NCI-H146 (cell line): ENCODE data around the gene COX4I1.
"Not testable (repeated sequence)": the region's sequence is repeated elsewhere in the genome, so short reads cannot be mapped to it uniquely, and the experiment has no call there.

Experiments
- DNase-seq: peaks from one replicate; lab custom pipeline; 2025; lab: John Stamatoyannopoulos, UW

Gene COX4I1

DNA sequence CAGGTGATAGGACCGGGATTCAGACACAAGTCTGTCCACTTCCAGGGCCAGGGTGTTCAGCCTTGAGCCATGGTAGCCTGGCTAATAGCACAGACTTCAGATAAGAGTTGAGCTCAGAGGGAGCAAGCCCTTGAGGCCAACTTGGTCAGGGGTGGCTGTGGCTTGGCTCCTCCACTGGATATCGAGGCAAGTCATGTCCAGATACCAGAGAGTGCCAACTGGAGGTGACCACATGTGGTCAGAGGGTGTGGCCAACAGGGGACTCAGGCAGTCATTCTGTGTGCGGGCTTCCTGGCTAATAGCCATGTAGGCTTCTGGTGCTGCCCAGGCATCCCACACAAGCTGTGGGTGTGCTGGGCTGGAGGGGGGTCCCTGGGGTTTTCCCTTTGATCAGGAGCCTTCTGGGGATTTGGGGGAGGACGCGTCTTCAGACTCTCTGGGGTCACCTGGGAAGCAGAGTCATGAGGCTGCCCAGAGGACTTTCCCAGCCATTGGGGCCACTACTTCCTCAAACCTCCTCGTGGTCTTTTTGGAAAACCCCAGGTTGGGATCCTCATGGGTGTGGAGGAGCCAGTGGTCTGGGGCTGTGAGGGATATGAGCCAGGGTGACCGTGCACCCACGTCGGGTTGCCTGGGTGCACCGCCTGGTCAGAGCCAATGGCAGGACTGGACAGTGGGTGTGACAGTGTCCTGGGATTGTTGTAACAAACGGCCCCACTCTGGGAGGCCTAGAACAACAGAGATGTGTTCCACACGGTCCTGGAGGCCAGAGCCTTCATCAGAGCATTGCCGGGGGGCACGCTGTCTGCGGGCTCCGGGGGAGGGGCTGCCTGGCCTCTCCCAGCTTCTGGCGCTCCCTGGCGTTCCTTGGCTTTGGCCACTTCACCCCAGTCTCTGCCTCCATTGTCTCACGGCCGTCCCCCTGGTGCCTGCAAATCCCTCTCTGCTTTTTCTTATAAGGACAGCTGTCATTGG lies 25.0 kb downstream of the COX4I1 start:
- DNase-seq, result no peak

GRCh38 chr16:85825326-85825725 lies 25.8 kb downstream of the COX4I1 start:
- no peak for DNase-seq

DNA sequence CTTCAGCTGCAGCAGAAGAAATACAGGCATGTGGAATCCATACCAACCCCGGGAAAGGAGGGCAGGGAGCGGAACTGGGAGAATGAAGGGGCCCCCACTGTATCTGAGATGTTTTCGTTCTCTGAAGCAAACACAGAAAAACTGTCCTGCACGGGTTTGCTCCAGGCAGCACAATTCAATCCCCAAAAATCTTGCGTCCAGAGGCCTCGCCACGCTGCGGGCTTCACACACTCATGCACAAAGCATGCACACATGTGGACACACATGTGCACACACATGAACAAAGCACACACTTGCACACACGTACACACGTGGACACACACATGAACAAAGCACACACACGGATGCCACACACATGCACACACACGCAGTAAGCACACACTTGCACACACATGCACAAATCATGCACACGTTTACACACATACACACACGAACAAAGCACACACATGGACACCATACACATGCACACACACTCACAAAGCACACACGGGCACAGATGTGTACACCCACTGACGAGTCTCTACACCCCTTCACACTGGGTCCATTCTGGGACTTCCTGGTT lies 27.3 kb downstream of the COX4I1 start:
- no peak for DNase-seq

DNA sequence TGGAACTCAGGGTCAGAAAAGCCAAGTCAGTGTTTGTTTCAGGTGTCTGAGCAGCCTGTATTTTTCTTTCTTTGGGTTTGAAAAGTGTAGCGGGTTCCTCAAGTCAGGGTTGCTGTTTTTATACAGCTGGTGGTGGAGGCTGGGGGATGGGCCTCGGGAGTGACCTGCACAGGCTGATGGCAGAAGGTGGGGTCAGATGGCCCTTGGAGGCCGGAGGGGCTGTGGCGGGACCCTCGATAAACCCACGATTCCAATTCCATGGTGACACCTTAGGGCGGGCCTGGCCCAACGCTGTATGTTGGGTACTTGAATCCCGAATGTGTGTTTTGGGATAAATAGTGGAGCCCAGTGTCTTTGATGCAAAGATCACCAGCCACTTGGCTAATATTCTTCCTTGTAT lies 28.7 kb downstream of the COX4I1 start:
- no peak for DNase-seq

GRCh38 chr16:85829171-85829719 lies 29.8 kb downstream of the COX4I1 start:
- DNase-seq, result no peak

GRCh38 chr16:85829751-85830445 lies 30.4 kb downstream of the COX4I1 start:
- no peak for DNase-seq

- DNase-seq, result no peak
Measured at GRCh38 chr16:85830821-85831220, 31.3 kb downstream of the COX4I1 start.

DNA sequence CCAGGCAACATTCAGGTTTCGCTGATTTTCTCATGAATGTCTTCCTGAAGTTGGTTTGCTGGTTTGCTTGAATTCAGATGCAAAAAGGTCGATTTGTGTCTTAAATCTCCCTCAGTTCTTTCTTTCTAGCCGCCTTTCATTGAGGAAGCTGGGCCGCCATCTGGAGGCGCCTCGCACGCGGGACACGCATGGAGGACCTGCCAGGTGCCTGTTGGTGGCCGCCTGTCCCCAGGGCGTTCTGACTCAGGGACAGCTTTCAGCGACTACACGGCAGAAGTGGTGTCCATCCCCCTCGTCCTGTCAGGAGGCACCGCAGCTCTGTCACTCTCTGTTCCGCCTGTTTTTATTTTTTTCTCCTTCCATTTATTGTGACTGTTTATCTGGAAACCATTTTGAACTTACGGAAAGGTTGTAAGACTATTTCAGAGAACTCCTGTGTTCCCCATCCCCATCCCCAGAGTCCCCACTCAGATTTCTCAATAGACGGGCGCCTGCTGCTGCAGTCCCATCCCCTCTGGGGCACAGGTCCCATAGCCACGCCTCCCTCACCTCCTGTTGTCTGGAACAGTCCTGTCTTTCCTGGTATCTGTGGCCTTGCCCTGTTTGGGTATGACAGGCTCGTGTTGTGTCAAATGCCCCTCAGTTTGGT lies 33.2 kb downstream of the COX4I1 start:
- no peak for DNase-seq

DNA sequence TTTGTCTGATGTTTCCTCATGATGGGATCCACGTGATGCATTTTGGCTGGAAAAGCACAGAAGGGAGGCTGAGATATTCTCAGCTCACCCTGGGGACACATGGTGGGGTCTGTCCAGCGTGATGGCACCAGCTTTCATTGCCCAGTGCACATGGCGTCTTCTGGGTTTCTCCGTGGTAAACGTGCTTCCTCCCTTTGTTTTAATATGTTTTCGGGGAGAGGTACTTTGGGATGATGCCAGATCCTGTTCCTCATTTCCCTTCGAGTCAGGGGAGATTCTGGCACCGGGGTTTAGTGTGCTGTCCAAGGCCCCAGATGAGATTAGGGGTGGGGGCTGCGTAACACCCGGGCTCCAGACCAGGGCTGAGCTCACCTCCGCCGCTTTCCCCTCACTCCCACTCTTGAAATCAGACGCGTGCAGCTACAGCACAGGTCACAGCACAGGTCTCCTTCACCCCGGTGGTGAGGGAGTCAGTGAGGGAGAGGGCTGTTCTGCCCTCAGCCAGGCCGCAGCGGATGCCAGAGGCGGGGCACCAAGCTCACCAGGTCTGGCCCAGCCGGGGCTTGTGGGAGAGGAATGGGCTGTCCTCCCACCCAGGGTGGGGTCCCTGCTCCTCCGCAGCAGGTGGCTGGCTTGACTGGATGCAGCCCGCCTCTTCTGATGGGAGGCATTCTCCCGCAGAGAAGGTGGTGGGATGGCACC lies 33.9 kb downstream of the COX4I1 start:
- no peak for DNase-seq

DNA sequence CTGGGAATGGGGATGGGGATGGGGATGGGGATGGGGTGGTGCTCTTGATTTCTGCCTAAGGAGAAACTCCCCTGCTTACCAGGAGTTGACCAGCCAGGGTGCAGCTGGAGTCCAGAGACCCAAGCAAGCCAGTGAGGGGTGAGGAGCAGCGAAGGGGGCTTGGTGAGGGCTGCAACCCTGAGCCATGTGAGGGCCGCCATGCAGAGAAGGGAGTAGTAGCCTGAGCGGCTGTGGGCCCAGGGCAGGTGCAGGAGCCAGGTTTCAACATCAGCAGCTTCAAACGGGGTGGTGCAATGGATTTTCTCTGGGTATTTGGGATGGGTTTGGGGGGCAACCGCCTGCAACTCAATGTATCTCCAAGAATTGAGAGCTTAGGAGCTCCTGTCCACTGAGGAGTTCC lies 35.2 kb downstream of the COX4I1 start:
- DNase-seq, result no peak

DNA sequence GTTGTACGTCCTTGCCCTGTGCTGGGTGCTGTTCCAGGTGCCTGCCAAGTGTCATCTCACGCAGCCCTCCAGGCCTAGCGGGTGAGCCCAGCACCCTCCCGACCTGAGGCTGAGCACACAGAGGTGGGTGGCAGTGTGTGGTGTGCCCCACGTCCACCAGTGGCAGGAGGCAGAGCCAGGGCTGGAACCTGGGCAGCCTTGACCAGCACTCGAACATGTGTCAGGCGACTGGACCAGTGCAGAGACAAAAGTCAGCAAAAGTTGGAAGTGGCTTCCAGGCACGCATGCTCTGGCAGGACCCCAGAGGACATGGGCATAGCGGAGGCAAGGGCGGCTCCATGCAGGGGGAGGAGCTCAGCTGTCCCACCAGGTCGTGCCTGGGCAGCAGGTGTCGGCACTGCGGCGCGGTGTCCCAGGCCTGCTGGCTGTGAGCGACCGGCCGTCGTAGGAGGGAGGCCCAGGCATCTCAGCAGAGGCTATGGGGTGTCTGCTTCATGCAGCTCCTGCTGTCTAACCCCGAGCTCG lies 35.8 kb downstream of the COX4I1 start:
- no peak for DNase-seq

DNA sequence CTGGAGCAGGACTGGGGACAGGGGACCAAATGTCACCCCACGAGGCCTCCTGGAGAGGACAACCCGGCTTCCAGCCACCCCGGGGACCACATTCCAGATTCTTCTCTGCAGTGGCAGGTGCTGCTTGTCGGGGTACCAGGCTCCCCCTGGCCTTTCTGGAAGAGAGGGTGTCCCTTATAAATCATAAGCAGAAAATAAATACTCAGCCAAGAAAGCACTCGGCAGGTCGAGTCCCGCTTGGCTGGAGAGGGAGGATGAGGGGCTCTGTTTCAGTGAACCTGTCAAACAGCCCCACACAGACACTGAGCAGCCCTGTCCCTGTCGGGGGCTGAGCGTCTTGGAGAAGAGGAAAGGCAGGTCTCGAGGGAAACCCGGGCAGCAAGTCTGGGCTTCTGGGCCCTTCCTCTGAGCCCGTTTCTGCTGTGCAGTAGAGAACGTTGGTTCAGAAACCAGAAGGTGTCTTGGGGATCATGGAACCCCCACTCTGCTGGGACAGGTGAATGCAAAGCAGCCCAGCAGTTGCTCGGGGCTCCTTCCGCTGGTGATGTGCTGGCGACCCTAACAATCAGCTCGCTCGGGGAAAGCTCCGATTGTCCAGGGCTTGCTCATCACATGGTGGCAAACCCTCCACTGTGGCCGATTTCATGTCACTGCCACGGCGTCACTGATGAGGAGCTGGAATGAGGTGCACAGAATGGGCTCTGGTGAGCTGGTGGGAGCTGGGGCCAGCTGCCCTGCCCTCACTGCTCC lies 36.6 kb downstream of the COX4I1 start:
- DNase-seq, result no peak

DNA sequence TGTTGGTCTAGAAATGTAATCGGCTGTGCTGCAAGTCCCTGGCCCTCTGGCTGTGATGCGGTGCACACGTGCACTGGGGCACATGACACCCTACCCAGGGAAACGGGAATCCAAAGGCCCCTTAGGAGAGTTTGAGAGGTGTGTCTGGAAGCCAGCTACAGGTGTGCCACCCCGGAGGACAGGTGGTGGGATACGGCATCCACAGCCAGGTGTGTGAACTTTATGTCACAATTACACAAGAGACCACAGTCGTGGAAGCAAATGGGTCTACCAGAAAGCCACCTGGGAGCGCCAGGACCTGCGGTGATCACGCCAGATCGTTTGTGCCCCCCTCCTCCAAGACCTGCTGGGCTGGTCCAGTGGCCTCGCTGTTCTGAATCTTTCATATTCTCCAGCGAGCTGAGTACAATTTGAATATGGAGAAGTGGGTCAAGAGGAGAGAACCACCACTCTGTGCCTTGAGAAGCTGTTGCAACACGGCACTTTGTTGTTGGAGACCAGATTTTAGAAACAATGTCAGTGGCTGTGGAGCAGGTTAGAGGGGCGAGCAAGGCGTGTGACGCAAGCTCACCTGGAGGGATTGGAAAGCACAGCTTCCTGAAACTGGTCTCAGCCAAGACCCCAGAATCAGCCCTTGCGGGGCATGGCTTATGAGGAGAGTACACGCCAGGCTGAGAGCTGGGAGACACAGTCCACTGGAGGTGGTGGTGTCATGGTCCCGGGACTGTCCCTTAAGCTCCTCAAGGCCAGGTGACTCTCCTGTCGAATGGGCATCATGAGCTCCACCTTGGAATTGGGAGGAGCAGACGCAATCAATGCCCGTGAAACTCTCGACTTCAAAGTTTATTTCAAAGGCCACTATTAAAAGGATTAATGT lies 37.4 kb downstream of the COX4I1 start:
- DNase-seq, result no peak

- DNase-seq, result not testable (repeated sequence)
Measured at GRCh38 chr16:85837654-85838053, 38.2 kb downstream of the COX4I1 start.

DNA sequence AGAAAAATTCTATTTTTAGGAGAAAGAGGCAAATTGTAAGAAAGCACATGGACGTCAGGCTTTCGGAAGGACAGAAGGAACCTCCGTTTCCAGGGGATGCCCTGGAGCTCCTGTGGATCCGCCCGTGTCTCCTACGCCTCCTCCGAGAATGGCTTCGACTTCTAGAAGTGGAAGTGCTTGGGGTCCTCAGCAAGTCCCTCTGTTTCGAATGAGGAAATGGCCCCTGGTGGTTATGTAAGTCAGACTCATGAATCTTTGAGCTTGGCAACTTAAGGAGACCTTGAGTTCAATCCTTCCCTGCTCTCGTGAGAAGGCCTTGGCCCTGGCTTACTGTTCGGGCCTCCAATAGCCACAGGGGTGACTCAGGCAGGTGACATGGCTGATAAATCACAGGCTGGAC lies 38.9 kb downstream of the COX4I1 start:
- DNase-seq, result no peak

GRCh38 chr16:85838876-85839585 lies 39.5 kb downstream of the COX4I1 start:
- DNase-seq, result no peak

DNA sequence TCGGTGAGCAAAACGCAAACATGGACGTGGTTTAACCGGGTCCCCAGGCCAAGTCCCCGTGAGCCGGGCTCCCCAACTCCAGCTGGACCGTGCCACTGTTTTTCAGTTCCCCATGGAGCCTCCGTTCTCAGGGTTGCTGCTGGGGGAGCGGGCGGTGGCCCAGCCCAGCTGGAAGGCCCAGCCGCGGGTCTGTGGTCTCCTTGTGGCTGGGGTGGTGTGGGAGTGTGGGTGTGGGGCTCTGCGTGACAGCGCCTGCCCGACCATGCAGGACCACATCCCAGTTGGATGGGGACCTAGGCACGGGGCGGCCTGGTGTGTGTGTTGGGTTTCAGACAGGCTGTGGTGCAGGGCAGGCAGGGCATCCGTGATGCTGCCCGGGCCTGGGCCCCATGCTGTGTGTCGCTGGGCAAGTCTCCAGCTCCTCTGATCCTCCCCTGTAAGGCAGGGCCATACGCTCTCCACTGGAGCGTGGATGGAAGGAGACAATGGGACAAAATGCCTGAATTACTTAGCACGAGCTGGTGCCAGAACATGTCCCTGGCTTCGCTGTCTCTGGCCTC lies 40.3 kb downstream of the COX4I1 start:
- no peak for DNase-seq

DNA sequence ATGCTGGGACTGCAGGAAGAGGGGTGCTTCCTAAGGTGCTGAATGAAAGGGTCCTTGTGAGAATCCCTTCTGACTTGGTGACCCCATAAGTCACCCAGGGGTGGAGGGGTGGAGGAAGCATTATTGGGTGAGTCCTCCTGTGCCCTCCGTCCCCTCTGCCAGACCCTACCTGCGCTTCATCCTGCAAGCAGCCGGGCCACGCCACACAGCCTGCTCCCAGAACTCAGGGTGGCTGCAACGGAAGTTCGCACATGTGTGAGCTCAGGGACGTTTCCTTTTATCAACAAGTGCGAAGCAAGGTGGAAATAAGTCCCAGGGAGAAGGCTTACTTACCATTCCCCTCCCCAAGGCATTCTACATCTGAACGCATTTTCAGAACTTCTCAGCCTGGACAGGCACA lies 40.9 kb downstream of the COX4I1 start:
- no peak for DNase-seq

DNA sequence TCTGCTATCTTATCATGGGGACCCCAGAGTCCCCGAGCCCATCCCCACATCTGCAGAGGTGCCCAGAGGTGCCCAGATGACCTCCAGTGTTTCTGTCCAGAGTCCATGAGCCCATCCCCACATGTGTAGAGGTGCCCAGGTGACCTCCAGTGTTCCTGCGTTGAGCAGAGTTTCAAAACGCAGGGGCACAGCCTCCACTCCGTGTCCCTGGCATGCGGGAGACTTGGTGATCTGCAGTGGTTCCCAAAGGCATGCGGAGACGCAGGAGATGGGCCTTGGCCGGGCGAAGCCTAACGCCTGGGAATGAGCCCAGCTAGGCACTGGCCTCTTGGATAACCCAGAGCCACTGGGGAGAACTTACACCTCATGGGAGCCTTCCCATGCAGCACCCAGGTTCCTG lies 41.3 kb downstream of the COX4I1 start:
- DNase-seq, result no peak
